Cardiac fibroblast (primary cell): ENCODE results near the gene HES1.

Experiments used
- DNase-seq, 2 donors: peaks; one replicate each; pipeline versions ENCODE4 v3.0.0 to v3.0.0-alpha.2; 2010; ENCODE audit warnings: low read depth in 2 of 2
- H3K4me3 ChIP-seq, 2 donors: replicated peaks in 1 of 2; 1 replicate in 1 of 2; 2 replicates in 1 of 2; pipeline ENCODE4 v1.5.1; 2011; ENCODE audit warnings: low read depth in 2 of 2, low read length in 2 of 2, mild to moderate bottlenecking in 2 of 2, moderate library complexity in 1 of 2
- TF ChIP-seq, protein P1 (sequence below): IDR thresholded peaks from one replicate; pipeline ENCODE4 v1.5.1; 2011; ENCODE audit warnings: low read depth, mild to moderate bottlenecking, low read length, inconsistent platforms

Gene HES1

DNA sequence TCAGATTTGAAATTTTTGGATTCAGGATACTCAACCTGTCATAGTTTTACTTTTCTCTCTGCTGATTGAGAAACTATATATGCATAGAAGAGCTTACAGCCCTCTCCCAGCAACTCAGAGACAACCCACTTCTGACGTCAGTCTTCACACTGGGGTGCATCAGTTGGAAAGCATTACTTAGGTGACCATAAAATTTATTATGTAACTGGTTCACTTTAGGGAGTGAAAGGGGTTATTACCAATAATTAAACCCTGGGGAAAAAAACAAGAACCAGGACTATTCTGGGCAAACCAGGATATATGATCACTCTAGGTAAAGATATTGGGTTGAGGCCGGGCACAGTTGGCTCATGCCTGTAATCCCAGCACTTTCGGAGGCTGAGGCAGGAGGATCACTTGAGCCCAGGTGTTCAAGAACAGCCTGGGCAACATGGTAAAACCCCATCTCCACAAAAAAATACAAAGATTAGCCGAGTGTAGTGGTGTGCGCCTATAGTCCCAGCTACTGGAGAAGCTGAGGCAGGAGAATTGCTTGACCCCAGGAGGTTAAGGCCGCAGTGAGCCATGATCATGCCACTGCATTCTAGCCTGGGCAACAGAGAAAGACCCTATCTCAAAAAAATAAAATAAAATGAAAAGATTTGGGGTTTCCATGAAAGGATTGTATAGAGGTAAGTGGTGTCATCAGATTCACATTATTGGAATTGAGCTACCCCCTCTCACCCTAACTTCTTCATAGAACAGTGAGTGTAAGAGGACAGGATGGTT lies 27.1 kb downstream of the HES1 start:
- TF ChIP-seq, protein P1, sequence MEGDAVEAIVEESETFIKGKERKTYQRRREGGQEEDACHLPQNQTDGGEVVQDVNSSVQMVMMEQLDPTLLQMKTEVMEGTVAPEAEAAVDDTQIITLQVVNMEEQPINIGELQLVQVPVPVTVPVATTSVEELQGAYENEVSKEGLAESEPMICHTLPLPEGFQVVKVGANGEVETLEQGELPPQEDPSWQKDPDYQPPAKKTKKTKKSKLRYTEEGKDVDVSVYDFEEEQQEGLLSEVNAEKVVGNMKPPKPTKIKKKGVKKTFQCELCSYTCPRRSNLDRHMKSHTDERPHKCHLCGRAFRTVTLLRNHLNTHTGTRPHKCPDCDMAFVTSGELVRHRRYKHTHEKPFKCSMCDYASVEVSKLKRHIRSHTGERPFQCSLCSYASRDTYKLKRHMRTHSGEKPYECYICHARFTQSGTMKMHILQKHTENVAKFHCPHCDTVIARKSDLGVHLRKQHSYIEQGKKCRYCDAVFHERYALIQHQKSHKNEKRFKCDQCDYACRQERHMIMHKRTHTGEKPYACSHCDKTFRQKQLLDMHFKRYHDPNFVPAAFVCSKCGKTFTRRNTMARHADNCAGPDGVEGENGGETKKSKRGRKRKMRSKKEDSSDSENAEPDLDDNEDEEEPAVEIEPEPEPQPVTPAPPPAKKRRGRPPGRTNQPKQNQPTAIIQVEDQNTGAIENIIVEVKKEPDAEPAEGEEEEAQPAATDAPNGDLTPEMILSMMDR = no peak
- DNase-seq = no peak
- no peak overlapping the region for H3K4me3 ChIP-seq

GRCh38 chr3:194163697-194164096 lies 27.7 kb downstream of the HES1 start:
- no peak overlapping the region for H3K4me3 ChIP-seq
- TF ChIP-seq, protein P1 = no peak
- DNase-seq = no peak

GRCh38 chr3:194164861-194165260 lies 28.9 kb downstream of the HES1 start:
- TF ChIP-seq, protein P1 = no peak
- DNase-seq = no peak
- H3K4me3 ChIP-seq = no peak overlapping the region

DNA sequence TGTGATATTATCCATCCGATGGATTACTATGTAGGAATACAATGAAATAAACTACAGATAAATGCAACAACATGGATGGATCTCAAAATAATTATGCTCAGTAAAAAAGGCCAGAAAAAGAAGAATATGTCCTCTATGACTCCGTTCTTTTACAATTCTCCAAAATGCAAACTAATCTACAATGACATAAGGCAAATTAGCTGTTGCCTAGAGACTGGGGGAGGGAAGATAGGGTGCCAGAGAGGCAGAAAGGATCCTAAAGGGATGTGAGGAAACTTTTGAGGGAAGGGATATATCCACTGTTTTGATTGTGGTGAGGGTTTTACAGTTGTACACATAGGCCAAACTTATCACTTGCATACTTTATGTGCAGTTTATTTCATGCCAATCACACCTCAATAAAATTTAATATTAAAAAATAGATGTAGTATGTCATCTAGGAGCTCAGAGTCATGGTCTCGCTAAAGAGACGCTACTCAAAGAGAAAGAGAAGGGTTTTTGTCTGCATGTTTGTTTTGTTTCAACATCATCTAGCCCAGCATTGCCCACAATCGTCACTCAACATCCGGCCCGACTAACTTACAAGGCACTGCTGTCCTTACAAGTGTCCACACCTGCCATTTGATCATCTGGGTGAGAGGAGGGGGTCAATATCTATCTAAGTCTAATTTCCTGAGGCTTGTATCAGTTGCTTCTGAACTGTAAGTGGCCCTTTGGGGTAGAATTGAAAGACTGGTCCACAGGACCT lies 29.5 kb downstream of the HES1 start:
- TF ChIP-seq, protein P1 = no peak

GRCh38 chr3:194166682-194167479 lies 30.9 kb downstream of the HES1 start:
- DNase-seq = peak; percentile 8 to 65
- H3K4me3 ChIP-seq = no peak overlapping the region
- TF ChIP-seq, protein P1 = no peak

More for the DNA sequence above, 29.5 kb downstream of the HES1 start:
- no peak overlapping the region for H3K4me3 ChIP-seq
- no peak for DNase-seq

GRCh38 chr3:194167480-194168282 lies 31.7 kb downstream of the HES1 start:
- TF ChIP-seq, protein P1 = no peak
- no peak for DNase-seq
- no peak overlapping the region for H3K4me3 ChIP-seq
